Stimulated activated CD4-positive, alpha-beta T cell treated with anti-CD3 and anti-CD28 coated beads, Interleukin-1b, Interleukin-23, amount 100 ng/mL, for 24 hours (primary cell): Measurements from ENCODE around the gene ZSWIM4.

ENCODE experiments used
- DNase-seq, 4 experiments: peaks; one replicate each; pipeline ENCODE4 v3.0.0-alpha.2; 2020; ENCODE audit warnings: low read depth in 4 of 4, low spot score in 1 of 4

Gene ZSWIM4

GRCh38 chr19:13833330-13834243 is 38.3 kb downstream of the ZSWIM4 start:
- peak in 3 of 4 experiments; percentile 83 to 94 (median 90) for DNase-seq

- no peak for DNase-seq
Observed at GRCh38 chr19:13834244-13835069, 39.2 kb downstream of the ZSWIM4 start.

- no peak for DNase-seq
Observed at GRCh38 chr19:13835791-13836723, 40.8 kb downstream of the ZSWIM4 start.

GRCh38 chr19:13838435-13839129 is 43.3 kb downstream of the ZSWIM4 start:
- DNase-seq = no peak

- peak in 2 of 4 experiments; percentile 82 to 92 for DNase-seq
Observed at GRCh38 chr19:13839130-13839937, 44.1 kb downstream of the ZSWIM4 start.

- no peak for DNase-seq
Observed at GRCh38 chr19:13839938-13840304, 44.7 kb downstream of the ZSWIM4 start.

- no peak for DNase-seq
Observed at GRCh38 chr19:13840305-13841085, 45.3 kb downstream of the ZSWIM4 start.

- no peak for DNase-seq
Observed at GRCh38 chr19:13841086-13841961, 46.1 kb downstream of the ZSWIM4 start.

- DNase-seq = no peak
Observed at GRCh38 chr19:13841962-13842290, 46.7 kb downstream of the ZSWIM4 start.

GRCh38 chr19:13842291-13843103 is 47.3 kb downstream of the ZSWIM4 start:
- DNase-seq = peak in 1 of 4 experiments; percentile 63

GRCh38 chr19:13843104-13843921 is 48.1 kb downstream of the ZSWIM4 start:
- no peak for DNase-seq

- no peak for DNase-seq
Observed at GRCh38 chr19:13844130-13844631, 48.9 kb downstream of the ZSWIM4 start.

- peak; percentile 75 to 94 (median 82) for DNase-seq
Observed at GRCh38 chr19:13846557-13847406, 51.5 kb downstream of the ZSWIM4 start.

- DNase-seq = peak in 2 of 4 experiments; percentile 67 to 81
Observed at GRCh38 chr19:13847407-13848339, 52.4 kb downstream of the ZSWIM4 start.
